ENCODE data around the gene ZNF774.

- TF ChIP-seq JUND (IDR thresholded peaks at IDR 0.05), result no peak
- TF ChIP-seq, protein P1, sequence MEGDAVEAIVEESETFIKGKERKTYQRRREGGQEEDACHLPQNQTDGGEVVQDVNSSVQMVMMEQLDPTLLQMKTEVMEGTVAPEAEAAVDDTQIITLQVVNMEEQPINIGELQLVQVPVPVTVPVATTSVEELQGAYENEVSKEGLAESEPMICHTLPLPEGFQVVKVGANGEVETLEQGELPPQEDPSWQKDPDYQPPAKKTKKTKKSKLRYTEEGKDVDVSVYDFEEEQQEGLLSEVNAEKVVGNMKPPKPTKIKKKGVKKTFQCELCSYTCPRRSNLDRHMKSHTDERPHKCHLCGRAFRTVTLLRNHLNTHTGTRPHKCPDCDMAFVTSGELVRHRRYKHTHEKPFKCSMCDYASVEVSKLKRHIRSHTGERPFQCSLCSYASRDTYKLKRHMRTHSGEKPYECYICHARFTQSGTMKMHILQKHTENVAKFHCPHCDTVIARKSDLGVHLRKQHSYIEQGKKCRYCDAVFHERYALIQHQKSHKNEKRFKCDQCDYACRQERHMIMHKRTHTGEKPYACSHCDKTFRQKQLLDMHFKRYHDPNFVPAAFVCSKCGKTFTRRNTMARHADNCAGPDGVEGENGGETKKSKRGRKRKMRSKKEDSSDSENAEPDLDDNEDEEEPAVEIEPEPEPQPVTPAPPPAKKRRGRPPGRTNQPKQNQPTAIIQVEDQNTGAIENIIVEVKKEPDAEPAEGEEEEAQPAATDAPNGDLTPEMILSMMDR (IDR thresholded peaks at IDR 0.05 in 2 of 3, conservative IDR thresholded peaks at IDR 0.05 in 1 of 3; ENCODE audit: borderline replicate concordance in 1 of 3, insufficient read depth in 1 of 3, low read depth in 2 of 3, low read length in 2 of 3), result no peak
- TF ChIP-seq EZH2 (IDR thresholded peaks at IDR 0.05), result no peak
- TF ChIP-seq EZH2phosphoT487 (IDR thresholded peaks at IDR 0.05; ENCODE audit: borderline replicate concordance), result no peak
- no peak for TF ChIP-seq POLR2AphosphoS5 (IDR thresholded peaks at IDR 0.05; ENCODE audit: low read depth, low read length)
- TF ChIP-seq CEBPB (IDR thresholded peaks at IDR 0.05; ENCODE audit: low read depth), result no peak
- no peak for TF ChIP-seq TCF7L2 (IDR thresholded peaks at IDR 0.05; ENCODE audit: borderline replicate concordance, extremely low read depth, insufficient read depth, insufficient read length)
Measured at GRCh38 chr15:90358124-90359033, 6.3 kb downstream of the ZNF774 start.
